Neural progenitor cell (in vitro differentiated cells): Measurements from ENCODE around the gene VPS13D. TPM values are rescaled to one million over a fixed set of nuclear protein-coding genes. Genes with fewer than 3 reads are reported as not detected.

Experiments used
- DNase-seq: peaks from one replicate; pipeline ENCODE4 v3.0.0-alpha.2; 2016; ENCODE audit warnings: low spot score
- H2AFZ ChIP-seq: fragments of 200-600 bp; sonication (generic); replicated peaks from 2 replicates; pipeline ENCODE4 v1.6.1; 2016; ENCODE audit warnings: antibody characterized with exemption
- H3F3A ChIP-seq: fragments of 200-600 bp; sonication (generic); 2 replicates; pipeline ENCODE4 v1.6.1; 2016; ENCODE audit warnings: antibody characterized with exemption, low read depth
- H3K27ac ChIP-seq: fragments of 200-600 bp; sonication (generic); 2 replicates; pipeline ENCODE4 v1.5.1; 2016; ENCODE audit warnings: mild to moderate bottlenecking
- H3K27me3 ChIP-seq: fragments of 200-600 bp; sonication (generic); 2 replicates; pipeline ENCODE4 v1.6.1; 2016; ENCODE audit warnings: mild to moderate bottlenecking, moderate library complexity
- H3K36me3 ChIP-seq: fragments of 200-600 bp; sonication (generic); 2 replicates; pipeline ENCODE4 v1.5.1; 2016
- H3K4me1 ChIP-seq: fragments of 200-600 bp; sonication (generic); 2 replicates; pipeline ENCODE4 v1.6.1; 2016; ENCODE audit warnings: mixed run types
- H3K4me2 ChIP-seq: fragments of 200-600 bp; sonication (generic); 2 replicates; pipeline ENCODE4 v1.6.1; 2016
- H3K4me3 ChIP-seq: fragments of 200-600 bp; sonication (generic); 2 replicates; pipeline ENCODE4 v1.5.1; 2016
- H3K79me2 ChIP-seq: fragments of 200-600 bp; sonication (generic); 2 replicates; pipeline ENCODE4 v1.6.1; 2016; ENCODE audit warnings: low read depth
- H3K9ac ChIP-seq: fragments of 200-600 bp; sonication (generic); 2 replicates; pipeline ENCODE4 v1.6.1; 2016
- H3K9me3 ChIP-seq: fragments of 200-600 bp; sonication (generic); 2 replicates; pipeline ENCODE4 v1.5.1; 2016; ENCODE audit warnings: low read depth
- H4K20me1 ChIP-seq: fragments of 200-600 bp; sonication (generic); 2 replicates; pipeline ENCODE4 v1.6.1; 2016; ENCODE audit warnings: low read depth
- H3K27ac Mint-ChIP-seq: 3 replicates; pipeline ENCODE4 v1.8.0; 2021; ENCODE audit warnings: mixed read lengths
- H3K27me3 Mint-ChIP-seq: 2 replicates; pipeline ENCODE4 v1.8.0; 2022; ENCODE audit warnings: low read depth, mild to moderate bottlenecking, inconsistent platforms, moderate library complexity, mixed read lengths; ENCODE audit not compliant: insufficient read depth
- H3K36me3 Mint-ChIP-seq: 3 replicates; pipeline ENCODE4 v1.8.0; 2021; ENCODE audit warnings: mixed read lengths
- H3K4me1 Mint-ChIP-seq: 3 replicates; pipeline ENCODE4 v1.8.0; 2021; ENCODE audit warnings: mixed read lengths
- H3K4me3 Mint-ChIP-seq: 3 replicates; pipeline ENCODE4 v1.8.0; 2021; ENCODE audit warnings: mild to moderate bottlenecking, moderate library complexity, mixed read lengths
- H3K9me3 Mint-ChIP-seq: 3 replicates; pipeline ENCODE4 v1.8.0; 2020; ENCODE audit warnings: mixed read lengths
- EZH2 ChIP-seq: fragments of 200-600 bp; sonication (generic); IDR thresholded peaks from 2 replicates; pipeline ENCODE4 v1.6.1; 2017; ENCODE audit warnings: antibody characterized with exemption, mild to moderate bottlenecking, moderate library complexity
- EZH2phosphoT487 ChIP-seq: fragments of 200-600 bp; sonication (generic); IDR thresholded peaks from 2 replicates; pipeline ENCODE4 v1.6.1; 2017; ENCODE audit warnings: antibody characterized with exemption
- total RNA-seq: library from RNA; depleted of rRNA; stranded (reverse); fragments of >200 nt; gene quantifications from 2 replicates; pipeline ENCODE4 v1.2.3, GENCODE V29; 2015; ENCODE audit warnings: low replicate concordance
- TF ChIP-seq, protein P1 (sequence below): fragments of 200-600 bp; sonication (generic); IDR thresholded peaks from 2 replicates; pipeline ENCODE4 v1.5.1; 2017; ENCODE audit warnings: antibody characterized with exemption, mild to moderate bottlenecking

Gene VPS13D
- total RNA-seq, 1 donor from 2014 or later, result 16.4 TPM

DNA sequence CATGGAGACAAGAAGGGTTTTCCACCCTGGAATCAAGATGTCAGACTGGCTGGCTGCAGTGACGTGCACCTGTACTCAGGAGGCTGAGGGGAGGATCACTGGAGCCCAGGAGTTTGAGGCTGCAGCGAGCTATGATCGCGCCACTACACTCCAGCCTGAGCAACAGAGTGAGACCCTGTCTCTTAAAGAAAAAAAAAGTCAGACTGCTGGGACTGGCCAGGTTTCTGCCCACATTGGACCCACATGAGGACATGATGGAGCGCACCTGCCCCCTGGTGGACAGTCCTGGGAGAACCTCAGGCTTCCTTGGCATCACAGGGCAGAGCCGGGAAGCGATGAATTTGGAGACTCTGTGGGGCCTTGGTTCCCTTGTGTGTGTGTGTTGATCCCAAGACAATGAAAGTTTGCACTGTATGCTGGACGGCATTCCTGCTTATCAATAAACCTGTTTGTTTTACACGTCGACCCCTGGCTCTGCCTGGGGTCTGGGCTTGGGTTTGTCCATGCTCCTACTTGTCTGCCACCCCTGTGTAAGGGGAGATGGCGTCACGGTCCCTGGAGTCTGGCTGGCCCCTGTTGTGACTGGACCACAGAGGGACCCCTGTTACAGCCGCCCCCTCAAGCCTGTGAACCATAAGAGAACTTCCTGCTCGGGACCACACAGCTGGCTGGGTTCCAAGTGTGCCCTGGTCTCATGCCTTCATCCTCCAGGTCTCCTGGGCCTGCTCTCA, 20.9 kb upstream of the VPS13D start:
- H3K36me3 Mint-ChIP-seq, result no peaks in the 10 kb centered on the region
- H3K9me3 Mint-ChIP-seq, result no peaks in the 10 kb centered on the region
- H3K27ac Mint-ChIP-seq, result peak overlapping the region; percentile 90

DNA sequence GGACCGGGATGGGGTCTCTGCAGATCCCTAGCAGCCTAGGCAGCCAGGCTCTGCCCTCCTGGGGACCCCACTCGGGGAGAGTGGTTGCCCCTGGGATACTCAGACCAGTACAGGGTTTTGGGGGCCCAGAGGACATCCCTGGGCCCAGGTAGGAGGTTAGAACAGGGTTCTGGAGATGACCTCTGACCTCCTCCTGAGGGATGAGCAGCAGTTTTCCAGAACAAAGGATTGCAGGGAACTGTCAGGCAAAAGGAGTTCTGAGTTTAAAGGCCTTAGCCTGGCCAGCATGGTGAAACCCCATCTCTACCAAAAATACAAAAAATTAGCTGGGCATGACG, 20.4 kb upstream of the VPS13D start:
- Mint-ChIP-seq H3K36me3 (no peaks in the 10 kb centered on the region), H3K27ac (no peak overlapping the region), H3K9me3 (peaks cover 3% of the 10 kb centered on the region), H3K27me3 (peaks cover 7% of the 10 kb centered on the region), H3K4me3 (no peak overlapping the region), H3K4me1 (peaks cover 13% of the 10 kb centered on the region)
- H3K4me3 ChIP-seq, result no peak overlapping the region
- no peaks in the 10 kb centered on the region for H3K27me3 ChIP-seq
- no peaks in the 10 kb centered on the region for H3K79me2 ChIP-seq
- H4K20me1 ChIP-seq, result no peaks in the 10 kb centered on the region
- no peak overlapping the region for H3K27ac ChIP-seq
- no peaks in the 10 kb centered on the region for H3K9me3 ChIP-seq
- no peak overlapping the region for H3K4me2 ChIP-seq
- no peak for DNase-seq
- H3K9ac ChIP-seq, result no peak overlapping the region
- no peaks in the 10 kb centered on the region for H3K4me1 ChIP-seq
- no peaks in the 10 kb centered on the region for H3F3A ChIP-seq
- no peaks in the 10 kb centered on the region for H3K36me3 ChIP-seq
- TF ChIP-seq EZH2, result no peak
- no peak for TF ChIP-seq EZH2phosphoT487
- peak overlapping the region; percentile 32 for H2AFZ ChIP-seq

More for the DNA sequence above, 20.9 kb upstream of the VPS13D start:
- Histone ChIP-seq H3K36me3 (no peaks in the 10 kb centered on the region), H3K4me1 (no peaks in the 10 kb centered on the region), H3K79me2 (no peaks in the 10 kb centered on the region), H2AFZ (peak overlapping the region; percentile 32), H3F3A (no peaks in the 10 kb centered on the region), H3K9me3 (no peaks in the 10 kb centered on the region), H3K27me3 (no peaks in the 10 kb centered on the region), H4K20me1 (no peaks in the 10 kb centered on the region), H3K9ac (no peak overlapping the region), H3K4me3 (no peak overlapping the region), H3K27ac (no peak overlapping the region), H3K4me2 (no peak overlapping the region)
- Mint-ChIP-seq H3K4me1 (peaks cover 13% of the 10 kb centered on the region), H3K27me3 (peaks cover 7% of the 10 kb centered on the region), H3K4me3 (no peak overlapping the region)
- peak; percentile 89 for DNase-seq
- TF ChIP-seq, protein P1, sequence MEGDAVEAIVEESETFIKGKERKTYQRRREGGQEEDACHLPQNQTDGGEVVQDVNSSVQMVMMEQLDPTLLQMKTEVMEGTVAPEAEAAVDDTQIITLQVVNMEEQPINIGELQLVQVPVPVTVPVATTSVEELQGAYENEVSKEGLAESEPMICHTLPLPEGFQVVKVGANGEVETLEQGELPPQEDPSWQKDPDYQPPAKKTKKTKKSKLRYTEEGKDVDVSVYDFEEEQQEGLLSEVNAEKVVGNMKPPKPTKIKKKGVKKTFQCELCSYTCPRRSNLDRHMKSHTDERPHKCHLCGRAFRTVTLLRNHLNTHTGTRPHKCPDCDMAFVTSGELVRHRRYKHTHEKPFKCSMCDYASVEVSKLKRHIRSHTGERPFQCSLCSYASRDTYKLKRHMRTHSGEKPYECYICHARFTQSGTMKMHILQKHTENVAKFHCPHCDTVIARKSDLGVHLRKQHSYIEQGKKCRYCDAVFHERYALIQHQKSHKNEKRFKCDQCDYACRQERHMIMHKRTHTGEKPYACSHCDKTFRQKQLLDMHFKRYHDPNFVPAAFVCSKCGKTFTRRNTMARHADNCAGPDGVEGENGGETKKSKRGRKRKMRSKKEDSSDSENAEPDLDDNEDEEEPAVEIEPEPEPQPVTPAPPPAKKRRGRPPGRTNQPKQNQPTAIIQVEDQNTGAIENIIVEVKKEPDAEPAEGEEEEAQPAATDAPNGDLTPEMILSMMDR, result peak; percentile 97
- TF ChIP-seq EZH2phosphoT487, result no peak

DNA sequence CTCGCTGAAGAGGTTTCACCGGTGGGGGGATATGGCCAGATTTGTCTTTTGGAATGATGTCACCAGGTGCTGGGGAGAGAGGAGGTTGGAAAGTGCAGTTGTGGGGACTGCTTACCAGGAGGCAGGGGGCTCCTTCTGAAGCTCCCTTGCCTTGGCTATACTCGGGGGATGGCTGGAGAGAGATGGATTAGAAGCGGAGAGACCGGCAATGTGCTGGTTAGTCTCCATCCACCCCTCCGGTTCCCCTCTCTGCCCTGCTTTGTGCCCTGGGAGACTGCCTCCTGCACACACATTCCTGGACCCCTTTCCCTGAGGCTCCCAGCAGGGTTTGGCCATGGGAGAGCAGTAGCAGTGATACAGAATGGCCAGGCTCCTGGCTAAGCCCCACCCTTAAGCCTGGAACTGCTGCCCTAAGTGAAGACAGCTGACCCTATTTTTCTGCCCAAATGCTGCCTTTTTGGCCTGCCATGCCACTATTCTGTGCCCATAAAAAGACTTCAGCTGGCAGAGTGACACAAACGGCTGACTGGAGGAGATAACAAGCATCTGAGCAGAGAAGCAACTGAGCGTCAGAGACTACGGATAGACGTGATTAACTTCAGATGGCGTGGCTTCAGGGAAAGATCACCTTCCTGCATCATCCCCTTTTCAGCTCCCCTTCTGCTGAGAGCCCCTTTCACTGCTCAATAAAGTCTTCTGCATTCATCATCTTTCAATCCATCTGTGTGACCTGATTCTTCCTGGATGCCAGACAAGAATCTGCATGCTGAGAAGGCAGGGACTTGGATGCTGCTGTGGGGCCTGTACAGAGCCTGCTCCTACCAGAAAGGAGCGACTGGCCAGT, 14.5 kb upstream of the VPS13D start:
- TF ChIP-seq, protein P1, result no peak
- TF ChIP-seq EZH2, result no peak
- no peak for TF ChIP-seq EZH2phosphoT487
- Histone ChIP-seq H3K9ac (no peak overlapping the region), H3K36me3 (no peaks in the 10 kb centered on the region), H3K4me3 (no peak overlapping the region), H3K4me1 (no peaks in the 10 kb centered on the region), H4K20me1 (no peaks in the 10 kb centered on the region), H3K4me2 (no peak overlapping the region), H2AFZ (no peak overlapping the region), H3K79me2 (no peaks in the 10 kb centered on the region), H3K9me3 (no peaks in the 10 kb centered on the region), H3K27me3 (no peaks in the 10 kb centered on the region), H3F3A (no peaks in the 10 kb centered on the region), H3K27ac (no peak overlapping the region)
- Mint-ChIP-seq H3K9me3 (peaks cover 18% of the 10 kb centered on the region), H3K36me3 (no peaks in the 10 kb centered on the region), H3K27me3 (peaks cover 2% of the 10 kb centered on the region), H3K27ac (no peak overlapping the region), H3K4me1 (no peaks in the 10 kb centered on the region), H3K4me3 (no peak overlapping the region)
- no peak for DNase-seq

DNA sequence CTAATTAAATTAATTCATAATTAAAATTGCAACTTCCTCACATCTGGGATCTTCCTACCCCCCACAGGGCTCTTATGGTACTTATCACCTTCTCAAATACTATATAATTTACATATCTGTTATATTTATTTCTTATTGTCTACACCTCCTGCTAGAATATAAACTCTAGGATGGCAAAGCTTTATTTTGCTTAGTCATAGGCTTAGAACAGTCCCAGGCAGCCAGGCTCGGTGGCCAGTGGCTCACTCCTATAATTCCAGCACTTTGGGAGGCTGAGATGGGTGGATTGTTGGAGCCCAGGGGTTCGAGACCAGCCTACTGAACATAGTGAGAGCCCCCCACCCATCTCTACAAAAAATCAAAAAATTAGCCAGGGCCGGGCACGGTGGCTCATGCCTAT, 10.0 kb upstream of the VPS13D start:
- Mint-ChIP-seq H3K9me3 (peaks cover 27% of the 10 kb centered on the region), H3K27ac (no peak overlapping the region), H3K4me1 (no peaks in the 10 kb centered on the region), H3K27me3 (no peaks in the 10 kb centered on the region), H3K4me3 (no peak overlapping the region), H3K36me3 (no peaks in the 10 kb centered on the region)
- H3K4me1 ChIP-seq, result no peaks in the 10 kb centered on the region
- no peaks in the 10 kb centered on the region for H3K27me3 ChIP-seq
- no peak for DNase-seq
- H2AFZ ChIP-seq, result no peak overlapping the region
- no peaks in the 10 kb centered on the region for H3K79me2 ChIP-seq
- H3K9me3 ChIP-seq, result no peaks in the 10 kb centered on the region
- no peak overlapping the region for H3K4me2 ChIP-seq
- H4K20me1 ChIP-seq, result no peaks in the 10 kb centered on the region
- TF ChIP-seq EZH2 (no peak), EZH2phosphoT487 (no peak)
- TF ChIP-seq, protein P1, result no peak
- H3K9ac ChIP-seq, result no peak overlapping the region
- no peaks in the 10 kb centered on the region for H3K36me3 ChIP-seq
- no peak overlapping the region for H3K4me3 ChIP-seq
- no peak overlapping the region for H3K27ac ChIP-seq
- H3F3A ChIP-seq, result no peaks in the 10 kb centered on the region
